Sigmoid colon (tissue), 4 donors: ENCODE data around the gene TRIP13.

Source experiments
- CTCF ChIP-seq, 4 experiments: fragments of 450-650 bp in 3 of 4; fragments of 200-600 bp in 1 of 4; IDR thresholded peaks; one replicate each; pipeline ENCODE4 v1.5.1; 2016 to 2019; ENCODE audit warnings: antibody characterized with exemption in 4 of 4, mild to moderate bottlenecking in 3 of 4, moderate library complexity in 2 of 4
- EP300 ChIP-seq, 4 donors: sonication (generic); formaldehyde crosslinking; IDR thresholded peaks; one replicate each; pipeline ENCODE4 v1.6.1; 2017; ENCODE audit warnings: antibody characterized with exemption in 4 of 4
- POLR2A ChIP-seq, 2 donors: fragments of 450-650 bp; IDR thresholded peaks; one replicate each; pipeline ENCODE4 v1.6.1; 2016; ENCODE audit warnings: antibody characterized with exemption in 2 of 2, mild to moderate bottlenecking in 2 of 2, moderate library complexity in 2 of 2

GRCh38 chr5:939368-939767 is 46.7 kb downstream of the TRIP13 start:
- TF ChIP-seq CTCF (IDR thresholded peaks at IDR 0.05) (no peak), EP300 (IDR thresholded peaks at IDR 0.05) (no peak), POLR2A (IDR thresholded peaks at IDR 0.05) (no peak)
